Breast epithelium (tissue), 3 donors: Measurements from ENCODE around the gene BCL2L1.

Source experiments
- CTCF ChIP-seq, 3 donors: fragments of 450-650 bp; IDR thresholded peaks; one replicate each; pipeline ENCODE4 v1.5.1; 2016 to 2017; ENCODE audit warnings: antibody characterized with exemption in 3 of 3, mild to moderate bottlenecking in 3 of 3, moderate library complexity in 3 of 3
- POLR2A ChIP-seq: fragments of 450-650 bp; IDR thresholded peaks from one replicate; pipeline ENCODE4 v1.6.1; 2016; ENCODE audit warnings: antibody characterized with exemption, mild to moderate bottlenecking, moderate library complexity
- POLR2AphosphoS5 ChIP-seq, 3 donors: sonication (generic); formaldehyde crosslinking; IDR thresholded peaks; one replicate each; pipeline ENCODE4 v1.6.1; 2017; ENCODE audit warnings: antibody characterized with exemption in 3 of 3

- no peak for TF ChIP-seq CTCF (IDR thresholded peaks at IDR 0.05)
- TF ChIP-seq POLR2AphosphoS5 (IDR thresholded peaks at IDR 0.05): no peak
- no peak for TF ChIP-seq POLR2A
Measured at GRCh38 chr20:31705598-31706597, 16.8 kb downstream of the BCL2L1 start.
